Right ventricle myocardium superior (tissue), 1 donor: ENCODE results near the gene GNAZ. TPM values are rescaled to one million over a fixed set of nuclear protein-coding genes. Genes with fewer than 3 reads are reported as not detected.
A peak's percentile ranks its signal among the peaks of the same experiment; 100 is the strongest.

Experiments
- ATAC-seq: fragments of 200-7000 bp; cut with Tn5 transposase; one replicate; pipeline ENCODE4 v1.9.1; 2020; ENCODE audit warnings: mild to moderate bottlenecking; ENCODE audit not compliant: poor library complexity
- DNase-seq: peaks from one replicate; pipeline ENCODE4 v3.0.0-alpha.2; 2020
- intact Hi-C: fragments of 100-400 bp; cut with DNase I; formaldehyde crosslinking; loops from one replicate; pipeline ENCODE4 v1.11.2; 2022
- total RNA-seq: library from RNA; stranded (reverse); fragmentation: NEBNext Ultra II Directional; extraction: Animal tissue kit (Norgen Biotek cat#: 25700); gene quantifications from one replicate; pipeline ENCODE4 v1.2.1, GENCODE V29; 2021
- donor health status: DM: no; HTN: yes; CAD: no; lungs with severe emphysema.

The GNAZ gene
- total RNA-seq, 1 donor from 2014 or later, result 3.1 TPM

- ATAC-seq (no peak), DNase-seq (no peak)
- intact Hi-C loops, result no loop called here
These were observed 9.5 kb upstream of the GNAZ start for GRCh38 chr22:23060612-23061400.

GRCh38 chr22:23061471-23062280, 8.6 kb upstream of the GNAZ start:
- DNase-seq (no peak), ATAC-seq (no peak)
- intact Hi-C loops, result no loop called here

- ATAC-seq, result no peak
- intact Hi-C loops, result no loop called here
- DNase-seq, result no peak
These were observed 7.4 kb upstream of the GNAZ start for GRCh38 chr22:23062616-23063538.

GRCh38 chr22:23063539-23064380, 6.6 kb upstream of the GNAZ start:
- DNase-seq (no peak), ATAC-seq (no peak)
- intact Hi-C loops, result no loop called here

- DNase-seq (peak; percentile 28), ATAC-seq (no peak)
- intact Hi-C loops, result no loop called here
These were observed 5.8 kb upstream of the GNAZ start for GRCh38 chr22:23064381-23065068.

GRCh38 chr22:23065069-23065451, 5.3 kb upstream of the GNAZ start:
- intact Hi-C loops, result no loop called here
- DNase-seq (peak; percentile 20), ATAC-seq (no peak)

GRCh38 chr22:23065495-23066122, 4.7 kb upstream of the GNAZ start:
- intact Hi-C loops, result no loop called here
- ATAC-seq (no peak), DNase-seq (peak; percentile 21)

GRCh38 chr22:23066200-23067022, 3.9 kb upstream of the GNAZ start:
- ATAC-seq (no peak), DNase-seq (peak; percentile 22)
- intact Hi-C loops, result no loop called here

GRCh38 chr22:23067023-23067650, 3.2 kb upstream of the GNAZ start:
- ATAC-seq, result no peak
- intact Hi-C loops, result no loop called here
- no peak for DNase-seq

- no peak for ATAC-seq
- intact Hi-C loops, result no loop called here
- no peak for DNase-seq
These were observed 2.6 kb upstream of the GNAZ start for GRCh38 chr22:23067691-23068090.

- no peak for ATAC-seq
- peak; percentile 30 for DNase-seq
- intact Hi-C loops, result no loop called here
These were observed 2.1 kb upstream of the GNAZ start for GRCh38 chr22:23068096-23068831.

GRCh38 chr22:23068832-23069385, 1.4 kb upstream of the GNAZ start:
- ATAC-seq (no peak), DNase-seq (no peak)
- intact Hi-C loops, result no loop called here

GRCh38 chr22:23069502-23070357, 589 bp upstream of the GNAZ start:
- DNase-seq (peak; percentile 96), ATAC-seq (peak; percentile 99)
- intact Hi-C loops, result no loop called here
